Right hindlimb (tissue), 1 donor: Measurements from ENCODE around the gene MIS18BP1.
"Not testable (repeated sequence)": the region's sequence is repeated elsewhere in the genome, so short reads cannot be mapped to it uniquely, and the experiment has no call there.

Experiments used
- DNase-seq: peaks from one replicate; pipeline ENCODE4 v3.0.0-alpha.2; 2018

The MIS18BP1 gene

GRCh38 chr14:45253070-45253753 is at the start of gene MIS18BP1:
MIS18BP1 (minus strand) TSS chr14:45253202; CDS start chr14:45247286, 5,916 bp downstream.
- peak; percentile 97 for DNase-seq

- DNase-seq, result no peak
Observed at GRCh38 chr14:45298423-45299117, 45.6 kb upstream of the MIS18BP1 start.

- not testable (repeated sequence) for DNase-seq
Observed at GRCh38 chr14:45294796-45295195, 41.8 kb upstream of the MIS18BP1 start.

- no peak for DNase-seq
Observed at GRCh38 chr14:45290547-45290946, 37.5 kb upstream of the MIS18BP1 start.

- no peak for DNase-seq
Observed at GRCh38 chr14:45287610-45288009, 34.6 kb upstream of the MIS18BP1 start.

- no peak for DNase-seq
Observed at GRCh38 chr14:45284802-45285201, 31.8 kb upstream of the MIS18BP1 start.

GRCh38 chr14:45281731-45282400 is 28.9 kb upstream of the MIS18BP1 start:
- not testable (repeated sequence) for DNase-seq

GRCh38 chr14:45271858-45272537 is 19.0 kb upstream of the MIS18BP1 start:
- no peak for DNase-seq

GRCh38 chr14:45270031-45270430 is 17.0 kb upstream of the MIS18BP1 start:
- no peak for DNase-seq

GRCh38 chr14:45267071-45267470 is 14.1 kb upstream of the MIS18BP1 start:
- DNase-seq, result no peak

GRCh38 chr14:45262637-45263036 is 9.6 kb upstream of the MIS18BP1 start:
- DNase-seq, result no peak

GRCh38 chr14:45261209-45261608 is 8.2 kb upstream of the MIS18BP1 start:
- DNase-seq, result no peak

- DNase-seq, result no peak
Observed at GRCh38 chr14:45258805-45259204, 5.8 kb upstream of the MIS18BP1 start.

GRCh38 chr14:45258073-45258472 is 5.1 kb upstream of the MIS18BP1 start:
- DNase-seq, result no peak

GRCh38 chr14:45254771-45255170 is 1.8 kb upstream of the MIS18BP1 start:
- DNase-seq, result no peak

GRCh38 chr14:45253754-45254310 is 830 bp upstream of the MIS18BP1 start:
- DNase-seq, result no peak

- DNase-seq, result no peak
Observed at GRCh38 chr14:45252366-45253069, 484 bp downstream of the MIS18BP1 start.

GRCh38 chr14:45251912-45252311 is 1.1 kb downstream of the MIS18BP1 start:
- no peak for DNase-seq

- DNase-seq, result no peak
Observed at GRCh38 chr14:45249856-45250575, 3.0 kb downstream of the MIS18BP1 start.

- DNase-seq, result no peak
Observed at GRCh38 chr14:45247427-45247826, 5.6 kb downstream of the MIS18BP1 start.

GRCh38 chr14:45246691-45247090 is 6.3 kb downstream of the MIS18BP1 start:
- DNase-seq, result no peak

GRCh38 chr14:45246151-45246550 is 6.9 kb downstream of the MIS18BP1 start:
- no peak for DNase-seq
